HepG2 (cell line): ENCODE results near the gene COG1. TPM values are rescaled to one million over a fixed set of nuclear protein-coding genes. Genes with fewer than 3 reads are reported as not detected.

Experiments used
- ATAC-seq: fragments of 200-7000 bp; cut with Tn5 transposase; 3 replicates; pipeline ENCODE4 v1.9.1; 2020; ENCODE audit warnings: mild to moderate bottlenecking, moderate library complexity
- BruUV-seq: library from RNA; stranded (reverse); fragments of 400-500 nt; replicated peaks from 2 replicates; lab custom pipeline; 2021; lab: Mats Ljungman, UMichigan
- CTCF ChIA-PET: fragments of 300-600 bp; formaldehyde crosslinking; extraction: SDS; loops from one replicate; lab custom pipeline; 2021; ENCODE audit warnings: low total read pairs, inconsistent platforms, low intra/inter-chr PET ratio; lab: Yijun Ruan, JAX
- POLR2A ChIA-PET: fragments of 350-600 bp; sonication (Branson Sonifier 250); formaldehyde crosslinking; loops from one replicate; lab custom pipeline; 2020; ENCODE audit warnings: antibody characterized with exemption, inconsistent platforms; lab: Yijun Ruan, JAX
- DNase-seq: peaks from one replicate; pipeline ENCODE4 v3.0.0-alpha.2; 2015; ENCODE audit warnings: low spot score
- FAIRE-seq: peaks from 3 replicates; lab custom pipeline; 2011; peaks lifted over from hg19 to GRCh38; lab: Jason Lieb, UNC
- H2AFZ ChIP-seq: one replicate; pipeline ENCODE4 v1.6.1; 2011; ENCODE audit warnings: low read length, inconsistent platforms
- H3K27ac ChIP-seq: fragments of 300-600 bp; 3 replicates; pipeline ENCODE4 v1.8.0; 2011; ENCODE audit warnings: mixed run types, mild to moderate bottlenecking, mixed read lengths, low read length, inconsistent platforms; ENCODE audit not compliant: insufficient read depth; ENCODE audit errors: extremely low read length
- H3K27me3 ChIP-seq, 2 experiments: fragments of 200-600 bp in 1 of 2; 2 replicates in 1 of 2; 3 replicates in 1 of 2; pipeline versions ENCODE4 v1.6.0 to v1.8.0; 2011; ENCODE audit warnings: low read length in 2 of 2, mild to moderate bottlenecking in 2 of 2, moderate library complexity in 2 of 2, inconsistent platforms in 1 of 2; ENCODE audit not compliant: insufficient read depth in 2 of 2, control insufficient read depth in 1 of 2
- H3K36me3 ChIP-seq, 2 experiments: fragments of 200-600 bp in 1 of 2; replicated peaks in 1 of 2; 2 replicates in 1 of 2; 3 replicates in 1 of 2; pipeline versions ENCODE4 v1.5.1 to v1.8.0; 2011; ENCODE audit warnings: low read length in 2 of 2, inconsistent platforms in 1 of 2; ENCODE audit not compliant: insufficient read depth in 2 of 2, control insufficient read depth in 1 of 2
- H3K4me1 ChIP-seq: 2 replicates; pipeline ENCODE4 v1.5.1; 2012; ENCODE audit warnings: low read length, inconsistent platforms; ENCODE audit not compliant: insufficient read depth
- H3K4me2 ChIP-seq: 2 replicates; pipeline ENCODE4 v1.6.0; 2011; ENCODE audit warnings: low read depth, low read length, inconsistent platforms
- H3K4me3 ChIP-seq, 3 experiments: fragments of 200-600 bp in 1 of 3; sonication (generic), shearing (Covaris generic) in 1 of 3; replicated peaks in 1 of 3; 2 replicates each; pipeline ENCODE4 v1.5.1; 2011 to 2016; ENCODE audit warnings: low read length in 3 of 3, inconsistent platforms in 2 of 3, low read depth in 2 of 3, mild to moderate bottlenecking in 2 of 3, control low read depth in 1 of 3, mixed read lengths in 1 of 3; ENCODE audit not compliant: insufficient read depth in 1 of 3
- H3K79me2 ChIP-seq: one replicate; pipeline ENCODE4 v1.6.1; 2011; ENCODE audit warnings: low read length, inconsistent platforms; ENCODE audit not compliant: insufficient read depth
- H3K9ac ChIP-seq: 2 replicates; pipeline ENCODE4 v1.6.0; 2011; ENCODE audit warnings: mild to moderate bottlenecking, low read depth, low read length, inconsistent platforms; ENCODE audit not compliant: insufficient read depth
- H3K9me3 ChIP-seq: 2 replicates; pipeline ENCODE4 v1.5.1; 2012; ENCODE audit warnings: mild to moderate bottlenecking, low read length
- H4K20me1 ChIP-seq: 2 replicates; pipeline ENCODE4 v1.6.0; 2011; ENCODE audit warnings: inconsistent platforms, mild to moderate bottlenecking, low read length, moderate library complexity; ENCODE audit not compliant: insufficient read depth
- CEBPG ChIP-seq: IDR thresholded peaks from 2 replicates; pipeline ENCODE4 v1.6.1; 2016
- CREB1 ChIP-seq, 2 experiments: fragments of 450-650 bp in 1 of 2; IDR thresholded peaks; 2 replicates each; pipeline ENCODE4 v1.6.1; 2016 to 2017; ENCODE audit warnings: control low read depth in 1 of 2, mild to moderate bottlenecking in 1 of 2, missing compliant biosample characterization in 1 of 2, missing genetic modification characterization in 1 of 2
- HHEX ChIP-seq: IDR thresholded peaks from 2 replicates; pipeline ENCODE4 v1.6.1; 2016; ENCODE audit warnings: control low read depth
- HIC2 ChIP-seq: sonication (generic); formaldehyde crosslinking; IDR thresholded peaks from 2 replicates; pipeline ENCODE4 v1.9.0; 2022; ENCODE audit warnings: low read depth, missing genetic modification reagents
- IRF2 ChIP-seq: IDR thresholded peaks from 2 replicates; pipeline ENCODE4 v1.6.1; 2018; ENCODE audit warnings: missing genetic modification reagents, missing compliant biosample characterization
- ISL2 ChIP-seq: sonication (generic); formaldehyde crosslinking; IDR thresholded peaks from 2 replicates; pipeline ENCODE4 v1.5.0; 2020; ENCODE audit warnings: missing genetic modification reagents
- KDM1A ChIP-seq: IDR thresholded peaks from 2 replicates; pipeline ENCODE4 v1.6.1; 2016; ENCODE audit warnings: missing compliant biosample characterization
- MAFG ChIP-seq: sonication (generic); formaldehyde crosslinking; IDR thresholded peaks from 2 replicates; pipeline ENCODE4 v1.5.1; 2020; ENCODE audit warnings: mild to moderate bottlenecking, missing genetic modification reagents
- MIER3 ChIP-seq: IDR thresholded peaks from 2 replicates; pipeline ENCODE4 v1.6.1; 2016; ENCODE audit warnings: missing compliant biosample characterization, borderline replicate concordance
- NPAS2 ChIP-seq: sonication (generic); formaldehyde crosslinking; IDR thresholded peaks from 2 replicates; pipeline ENCODE4 v1.8.0; 2022; ENCODE audit warnings: mild to moderate bottlenecking, missing genetic modification reagents, borderline replicate concordance
- ONECUT2 ChIP-seq: sonication (generic); formaldehyde crosslinking; IDR thresholded peaks from 2 replicates; pipeline ENCODE4 v1.4.0; 2020; ENCODE audit warnings: missing genetic modification reagents
- PAF1 ChIP-seq: IDR thresholded peaks from 2 replicates; pipeline ENCODE4 v1.6.1; 2016; ENCODE audit warnings: missing genetic modification reagents, missing compliant biosample characterization
- SYNCRIP ChIP-seq: fragments of 200-400 bp; formaldehyde crosslinking; IDR thresholded peaks from 2 replicates; pipeline ENCODE4 v1.6.1; 2018; ENCODE audit warnings: mild to moderate bottlenecking, low read depth, low read length; ENCODE audit not compliant: insufficient read depth
- TBL1XR1 ChIP-seq: fragments of 150-350 bp; IDR thresholded peaks from 2 replicates; pipeline ENCODE4 v1.6.1; 2014; ENCODE audit warnings: borderline replicate concordance, low read length; ENCODE audit not compliant: partially characterized antibody
- ZBTB3 ChIP-seq: sonication (generic); formaldehyde crosslinking; IDR thresholded peaks from 2 replicates; pipeline ENCODE4 v1.4.0; 2020; ENCODE audit warnings: low read depth, mild to moderate bottlenecking, moderate library complexity, missing genetic modification reagents, borderline replicate concordance
- ZC3H13 ChIP-seq: sonication (generic); formaldehyde crosslinking; IDR thresholded peaks from 2 replicates; pipeline ENCODE4 v1.8.1; 2023; ENCODE audit warnings: mild to moderate bottlenecking, missing genetic modification reagents, moderate library complexity
- ZFP36 ChIP-seq: fragments of 150-350 bp; IDR thresholded peaks from 2 replicates; pipeline ENCODE4 v1.6.1; 2018; ENCODE audit warnings: borderline replicate concordance, low read length, low read depth; ENCODE audit not compliant: partially characterized antibody
- ZKSCAN5 ChIP-seq: sonication (generic); formaldehyde crosslinking; IDR thresholded peaks from 2 replicates; pipeline ENCODE4 v1.5.1; 2020; ENCODE audit warnings: mild to moderate bottlenecking, missing genetic modification reagents
- ZMYM3 ChIP-seq: sonication (generic); formaldehyde crosslinking; IDR thresholded peaks from 2 replicates; pipeline ENCODE4 v1.5.1; 2020; ENCODE audit warnings: mild to moderate bottlenecking, missing genetic modification reagents
- ZNF501 ChIP-seq: sonication (generic); formaldehyde crosslinking; IDR thresholded peaks from 2 replicates; pipeline ENCODE4 v1.5.1; 2020; ENCODE audit warnings: mild to moderate bottlenecking, moderate library complexity, missing genetic modification reagents
- ZNF569 ChIP-seq: sonication (generic); formaldehyde crosslinking; IDR thresholded peaks from 2 replicates; pipeline ENCODE4 v1.5.0; 2020; ENCODE audit warnings: mild to moderate bottlenecking, missing genetic modification reagents, moderate library complexity, borderline replicate concordance
- ZNF768 ChIP-seq: sonication (generic); formaldehyde crosslinking; IDR thresholded peaks from 2 replicates; pipeline ENCODE4 v1.4.0; 2020; ENCODE audit warnings: missing genetic modification reagents
- WGBS: methylation state at CpG from one replicate; pipeline ENCODE4 v1.1.6; 2017; ENCODE audit warnings: low lambda C conversion rate; 5-methylcytosine and 5-hydroxymethylcytosine counted together
- in situ Hi-C: cut with HindIII; loops from 2 replicates; pipeline ENCODE4 v1.10.0; 2017; ENCODE audit warnings: low pct_unique_long_range_greater_than_20kb; ENCODE audit not compliant: extremely low pct_ligation_motif_present
- intact Hi-C: fragments of 100-400 bp; cut with micrococcal nuclease; formaldehyde crosslinking; loops from one replicate; pipeline ENCODE4 v1.10.0; 2022; ENCODE audit not compliant: unreplicated experiment
- polyA plus RNA-seq, 8 experiments: library from polyadenylated mRNA; depleted of rRNA in 3 of 8; stranded (reverse) in 7 of 8; unstranded in 1 of 8; fragments of >200 nt; fragmentation: Illumina TruSeq in 4 of 8; extraction: Trizol in 4 of 8; gene quantifications; 2 replicates each; pipeline versions ENCODE4 v1.2.1 to v1.2.3, GENCODE V29; 2011 to 2016; ENCODE audit warnings: low read depth in 4 of 8, missing spikeins in 1 of 8, mixed read lengths in 1 of 8; ENCODE audit not compliant: insufficient read depth in 1 of 8
- total RNA-seq, 5 experiments: library from RNA; depleted of rRNA; stranded (reverse); fragments of >200 nt; fragmentation: Illumina TruSeq; extraction: Trizol; gene quantifications; 2 replicates each; pipeline ENCODE4 v1.2.3, GENCODE V29; 2016; ENCODE audit warnings: low read depth in 1 of 5
- TF ChIP-seq, protein P1 (sequence below): IDR thresholded peaks from 2 replicates; pipeline ENCODE4 v1.6.1; 2012; ENCODE audit warnings: inconsistent platforms

COG1 gene
- total and polyA plus RNA-seq, 2 of the 13 experiments (the other 11 are each of a cell fraction or from before 2014, with no cell fraction given), result 36.6 to 39.7 TPM

- Histone ChIP-seq H3K4me1 (peaks cover 48% of the 10 kb centered on the region), H3K9me3 (no peaks in the 10 kb centered on the region), H3K4me2 (no peak overlapping the region), H3K9ac (no peak overlapping the region), H3K27me3 (peaks cover 13 to 76% of the 10 kb centered on the region in 2 experiments; a peak in 4 of 5 replicates), H2AFZ (no peak overlapping the region), H3K79me2 (no peaks in the 10 kb centered on the region), H3K36me3 (no peaks in the 10 kb centered on the region), H3K4me3 (no peak overlapping the region), H3K27ac (no peak overlapping the region), H4K20me1 (no peaks in the 10 kb centered on the region)
- in situ Hi-C loops, result loop anchor here (5.0 kb wide), 1 partner anchor 171 kb away; no protein-coding TSS in a partner anchor
- no peak for TF ChIP-seq TBL1XR1
- TF ChIP-seq, protein P1, sequence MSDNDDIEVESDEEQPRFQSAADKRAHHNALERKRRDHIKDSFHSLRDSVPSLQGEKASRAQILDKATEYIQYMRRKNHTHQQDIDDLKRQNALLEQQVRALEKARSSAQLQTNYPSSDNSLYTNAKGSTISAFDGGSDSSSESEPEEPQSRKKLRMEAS, result no peak
- peak; percentile 93 for TF ChIP-seq ZNF768 (CRISPR knock-in tag)
- TF ChIP-seq MAFG (CRISPR knock-in tag), result no peak
- TF ChIP-seq IRF2 (CRISPR knock-in tag), result no peak
- no peak for TF ChIP-seq ZC3H13 (CRISPR knock-in tag)
- TF ChIP-seq HHEX (CRISPR knock-in tag), result no peak
- no peak for TF ChIP-seq ZNF569 (CRISPR knock-in tag)
- no peak for TF ChIP-seq SYNCRIP
- TF ChIP-seq KDM1A, result 0 out of 2 replicates have a peak, but pooled peaks have one; percentile 18
- TF ChIP-seq CEBPG (CRISPR knock-in tag), result no peak
- TF ChIP-seq ZFP36, result peak; percentile 55
- no peak for TF ChIP-seq ONECUT2 (CRISPR knock-in tag)
- TF ChIP-seq ZMYM3 (CRISPR knock-in tag), result peak; percentile 54; the same call in 1 of the 2 replicates
- TF ChIP-seq NPAS2, result no peak
- TF ChIP-seq ZBTB3 (CRISPR knock-in tag), result no peak
- no peak for TF ChIP-seq ZNF501 (CRISPR knock-in tag)
- no peak for TF ChIP-seq HIC2 (CRISPR knock-in tag)
- TF ChIP-seq MIER3 (CRISPR knock-in tag), result no peak
- TF ChIP-seq PAF1, result no peak
- TF ChIP-seq CREB1 (IDR thresholded peaks at IDR 0.05), result no peak
- TF ChIP-seq CREB1 (CRISPR knock-in tag; IDR thresholded peaks at IDR 0.05), result no peak
- no peak for TF ChIP-seq ISL2 (CRISPR knock-in tag)
- no peak for TF ChIP-seq ZKSCAN5 (CRISPR knock-in tag)
- 57% methylated on average over 2 of the region's 2 CpGs for WGBS
- intact Hi-C loops, result loop anchor here (10.0 kb wide), 1 partner anchor 143 kb away; no protein-coding TSS in a partner anchor
- no peak for DNase-seq
- BruUV-seq, result no TSS peak
- CTCF ChIA-PET, result no interaction called here
- POLR2A ChIA-PET, result no interaction called here
- no peak for FAIRE-seq
- ATAC-seq, result no peak
These were observed 34.7 kb upstream of the COG1 start for GRCh38 chr17:73158133-73158532.
